Esophagus muscularis mucosa (tissue), 4 donors: ENCODE data around the gene PPAT. TPM values are rescaled to one million over a fixed set of nuclear protein-coding genes. Genes with fewer than 3 reads are reported as not detected.

Experiments
- DNase-seq: peaks from one replicate; pipeline ENCODE4 v3.0.0-alpha.2; 2017; ENCODE audit errors: extremely low spot score
- H3K27ac ChIP-seq, 4 donors: fragments of 200-600 bp; sonication (generic); replicated peaks in 1 of 4; 1 replicate in 3 of 4; 2 replicates in 1 of 4; pipeline ENCODE4 v1.5.1; 2016 to 2019; ENCODE audit warnings: mild to moderate bottlenecking in 1 of 4
- H3K27me3 ChIP-seq, 4 donors: fragments of 200-600 bp; sonication (generic); one replicate each; pipeline versions ENCODE4 v1.5.1 to v1.6.0; 2016 to 2019
- H3K36me3 ChIP-seq, 4 donors: fragments of 200-600 bp; sonication (generic); one replicate each; pipeline ENCODE4 v1.5.1; 2016 to 2019
- H3K4me1 ChIP-seq, 4 donors: fragments of 200-600 bp; sonication (generic); one replicate each; pipeline ENCODE4 v1.5.1; 2016 to 2019
- H3K4me3 ChIP-seq, 4 donors: fragments of 200-600 bp; sonication (generic); 1 replicate in 2 of 4; 2 replicates in 2 of 4; pipeline ENCODE4 v1.5.1; 2016 to 2019; ENCODE audit warnings: mild to moderate bottlenecking in 4 of 4, moderate library complexity in 1 of 4
- H3K9me3 ChIP-seq, 4 donors: fragments of 200-600 bp; sonication (generic); 1 replicate in 3 of 4; 2 replicates in 1 of 4; pipeline ENCODE4 v1.5.1; 2016 to 2019
- CTCF ChIP-seq, 3 experiments: fragments of 200-600 bp in 2 of 3; fragments of 450-650 bp in 1 of 3; sonication (generic) in 2 of 3; IDR thresholded peaks; one replicate each; pipeline ENCODE4 v1.5.1; 2017 to 2019; ENCODE audit warnings: antibody characterized with exemption in 3 of 3, mild to moderate bottlenecking in 2 of 3, moderate library complexity in 1 of 3
- EP300 ChIP-seq: sonication (generic); formaldehyde crosslinking; IDR thresholded peaks from one replicate; pipeline ENCODE4 v1.6.1; 2017; ENCODE audit warnings: antibody characterized with exemption
- POLR2A ChIP-seq: fragments of 450-650 bp; IDR thresholded peaks from one replicate; pipeline ENCODE4 v1.6.1; 2017; ENCODE audit warnings: antibody characterized with exemption, moderate library complexity, mild to moderate bottlenecking, low read depth
- POLR2AphosphoS5 ChIP-seq, 2 donors: sonication (generic); formaldehyde crosslinking; IDR thresholded peaks; one replicate each; pipeline ENCODE4 v1.6.1; 2017; ENCODE audit warnings: antibody characterized with exemption in 2 of 2
- WGBS: methylation state at CpG from one replicate; pipeline ENCODE4 v1.1.5; 2018; 5-methylcytosine and 5-hydroxymethylcytosine counted together
- intact Hi-C: fragments of 100-400 bp; cut with DNase I; formaldehyde crosslinking; loops from one replicate; pipeline ENCODE4 v1.15.1; 2023
- total RNA-seq, 4 donors: library from RNA; depleted of rRNA; stranded (reverse); fragments of >200 nt; gene quantifications; one replicate each; pipeline versions ENCODE4 v1.1.0 to v1.2.1, GENCODE V29; 2016

PPAT gene
- total RNA-seq, 4 donors from 2014 or later = 1.7 to 5.1 (median 3.0) TPM

- Histone ChIP-seq H3K27ac (no peak overlapping the region), H3K9me3 (no peaks in the 10 kb centered on the region), H3K36me3 (peaks cover 8 to 32% (median 24%) of the 10 kb centered on the region in 4 donors), H3K4me1 (peaks cover 29 to 46% (median 43%) of the 10 kb centered on the region in 4 donors), H3K4me3 (peak overlapping the region; percentile 80 to 100 (median 90)), H3K27me3 (no peaks in the 10 kb centered on the region)
- intact Hi-C loops = loop anchor here (2.0 kb wide), 1 partner anchor 29 kb away; the partner anchor contains the start of gene PAICS
- TF ChIP-seq POLR2AphosphoS5 (IDR thresholded peaks at IDR 0.05) (no peak), POLR2A (no peak), CTCF (IDR thresholded peaks at IDR 0.05) (no peak), EP300 (no peak)
- WGBS = 73% methylated on average over 10 of the region's 10 CpGs
- no peak for DNase-seq
Observed at GRCh38 chr4:56465599-56466295, 30.3 kb upstream of the PPAT start.

- DNase-seq = no peak
Observed at GRCh38 chr4:56464581-56464980, 29.2 kb upstream of the PPAT start.

GRCh38 chr4:56463711-56464110, 28.3 kb upstream of the PPAT start:
- no peak for DNase-seq
- Histone ChIP-seq H3K36me3 (peaks cover 0 to 42% (median 35%) of the 10 kb centered on the region in 4 donors), H3K4me1 (peaks cover 24 to 36% (median 34%) of the 10 kb centered on the region in 4 donors), H3K27ac (no peak overlapping the region), H3K9me3 (no peaks in the 10 kb centered on the region), H3K4me3 (no peak overlapping the region), H3K27me3 (no peaks in the 10 kb centered on the region)
- intact Hi-C loops = no loop called here
- TF ChIP-seq EP300 (no peak), POLR2A (no peak), POLR2AphosphoS5 (IDR thresholded peaks at IDR 0.05) (no peak), CTCF (IDR thresholded peaks at IDR 0.05) (no peak)
- 86% methylated on average over 5 of the region's 5 CpGs for WGBS

More at GRCh38 chr4:56464581-56464980, 29.2 kb upstream of the PPAT start:
- Histone ChIP-seq H3K36me3 (peaks cover 0 to 37% (median 31%) of the 10 kb centered on the region in 4 donors), H3K27ac (no peak overlapping the region), H3K4me3 (no peak overlapping the region), H3K9me3 (no peaks in the 10 kb centered on the region), H3K4me1 (peaks cover 29 to 45% (median 42%) of the 10 kb centered on the region in 4 donors), H3K27me3 (no peaks in the 10 kb centered on the region)
- TF ChIP-seq POLR2AphosphoS5 (IDR thresholded peaks at IDR 0.05) (no peak), CTCF (IDR thresholded peaks at IDR 0.05) (no peak), EP300 (no peak), POLR2A (no peak)
- intact Hi-C loops = no loop called here
- 81% methylated on average over 3 of the region's 3 CpGs for WGBS

GRCh38 chr4:56462157-56462556, 26.7 kb upstream of the PPAT start:
- no peak overlapping the region for H3K4me3 ChIP-seq
- intact Hi-C loops = no loop called here
- DNase-seq = no peak
- TF ChIP-seq CTCF (IDR thresholded peaks at IDR 0.05) = no peak
- TF ChIP-seq POLR2A = no peak
- TF ChIP-seq EP300 = no peak
- TF ChIP-seq POLR2AphosphoS5 (IDR thresholded peaks at IDR 0.05) = no peak
- H3K4me1 ChIP-seq = peaks cover 20 to 30% (median 28%) of the 10 kb centered on the region in 4 donors
- no peak overlapping the region for H3K27ac ChIP-seq
- peaks cover 0 to 49% (median 38%) of the 10 kb centered on the region in 4 donors for H3K36me3 ChIP-seq
- H3K9me3 ChIP-seq = no peaks in the 10 kb centered on the region
- H3K27me3 ChIP-seq = no peaks in the 10 kb centered on the region
